Common myeloid progenitor, CD34-positive (primary cell): ENCODE measurements around the gene SYVN1.

Experiments used
- CTCF ChIA-PET: fragments of 350-600 bp; sonication (Branson Sonifier 250); formaldehyde crosslinking; loops from one replicate; lab custom pipeline; 2021; ENCODE audit warnings: antibody characterized with exemption; lab: Charles Lee
- POLR2A ChIA-PET: fragments of 350-600 bp; sonication (Branson Sonifier 250); formaldehyde crosslinking; loops from one replicate; lab custom pipeline; 2021; ENCODE audit warnings: antibody characterized with exemption; lab: Charles Lee
- DNase-seq, 3 donors: peaks; one replicate each; pipeline versions ENCODE4 v3.0.0 to v3.0.0-alpha.2; 2013
- H3K27ac ChIP-seq, 2 experiments: 1 replicate in 1 of 2; 2 replicates in 1 of 2; pipeline ENCODE4 v1.7.0; 2013; ENCODE audit warnings: inconsistent platforms in 2 of 2, low read length in 2 of 2, mild to moderate bottlenecking in 2 of 2, low read depth in 1 of 2, moderate library complexity in 1 of 2; ENCODE audit not compliant: severe bottlenecking in 2 of 2, insufficient read depth in 1 of 2, poor library complexity in 1 of 2
- H3K27me3 ChIP-seq, 5 experiments: replicated peaks in 2 of 5; 1 replicate in 3 of 5; 2 replicates in 2 of 5; pipeline versions ENCODE4 v1.6.1 to v1.7.0; 2013; ENCODE audit warnings: low read length in 4 of 5, mild to moderate bottlenecking in 2 of 5, moderate library complexity in 2 of 5, inconsistent platforms in 1 of 5; ENCODE audit not compliant: insufficient read depth in 5 of 5, control insufficient read depth in 4 of 5
- H3K36me3 ChIP-seq, 4 experiments: 1 replicate in 2 of 4; 2 replicates in 2 of 4; pipeline versions ENCODE4 v1.6.1 to v1.7.0; 2013; ENCODE audit warnings: low read length in 3 of 4, control low read depth in 1 of 4, mild to moderate bottlenecking in 1 of 4; ENCODE audit not compliant: control insufficient read depth in 4 of 4, insufficient read depth in 4 of 4
- H3K4me1 ChIP-seq, 4 experiments: 1 replicate in 3 of 4; 2 replicates in 1 of 4; pipeline versions ENCODE4 v1.6.1 to v1.7.1; 2013; ENCODE audit warnings: low read length in 3 of 4, mild to moderate bottlenecking in 3 of 4, control low read depth in 1 of 4, inconsistent platforms in 1 of 4, moderate library complexity in 1 of 4; ENCODE audit not compliant: control insufficient read depth in 4 of 4, insufficient read depth in 4 of 4; ENCODE audit errors: control extremely low read depth in 1 of 4
- H3K4me3 ChIP-seq, 7 experiments: 1 replicate in 4 of 7; 2 replicates in 3 of 7; pipeline versions ENCODE4 v1.5.1 to v1.7.0; 2013; ENCODE audit warnings: mild to moderate bottlenecking in 7 of 7, low read length in 6 of 7, moderate library complexity in 6 of 7, inconsistent platforms in 2 of 7, low read depth in 2 of 7, control low read depth in 1 of 7; ENCODE audit not compliant: insufficient read depth in 4 of 7, control insufficient read depth in 1 of 7; ENCODE audit errors: extremely low read depth in 1 of 7
- H3K9me3 ChIP-seq, 5 experiments: 1 replicate in 4 of 5; 2 replicates in 1 of 5; pipeline versions ENCODE4 v1.6.1 to v1.7.1; 2013; ENCODE audit warnings: low read length in 4 of 5, mild to moderate bottlenecking in 2 of 5, inconsistent platforms in 1 of 5, low read depth in 1 of 5, moderate library complexity in 1 of 5; ENCODE audit not compliant: control insufficient read depth in 4 of 5, insufficient read depth in 2 of 5; ENCODE audit errors: control extremely low read depth in 1 of 5
- WGBS: methylation state at CpG from one replicate; pipeline ENCODE4 v1.1.5; 2013; ENCODE audit not compliant: insufficient coverage; 5-methylcytosine and 5-hydroxymethylcytosine counted together

The SYVN1 gene

GRCh38 chr11:65114538-65115171 lies 19.7 kb downstream of the SYVN1 start:
- no peaks in the 10 kb centered on the region for H3K27me3 ChIP-seq
- peaks cover 0 to 57% (median 43%) of the 10 kb centered on the region in 4 experiments for H3K4me1 ChIP-seq
- no peak overlapping the region for H3K27ac ChIP-seq
- 97% methylated on average over 11 of the region's 11 CpGs for WGBS
- ChIA-PET CTCF (interaction anchor here (1.1 to 1.8 kb wide), 5 partner anchors 12 to 181 kb away, joined by 3 to 4 read pairs (median 3); no protein-coding TSS in a partner anchor), POLR2A (no interaction called here)
- H3K4me3 ChIP-seq = no peak overlapping the region
- H3K9me3 ChIP-seq = no peaks in the 10 kb centered on the region
- H3K36me3 ChIP-seq = peaks cover 0 to 49% (median 18%) of the 10 kb centered on the region in 4 experiments
- DNase-seq = no peak

GRCh38 chr11:65113839-65114238 lies 20.5 kb downstream of the SYVN1 start:
- Histone ChIP-seq H3K27me3 (no peaks in the 10 kb centered on the region), H3K27ac (peak overlapping the region in 1 of 2 experiments; percentile 39), H3K4me3 (peak overlapping the region in 1 of 7 experiments; percentile 74), H3K4me1 (peaks cover 0 to 57% (median 43%) of the 10 kb centered on the region in 4 experiments), H3K36me3 (peaks cover 0 to 50% (median 20%) of the 10 kb centered on the region in 4 experiments), H3K9me3 (no peaks in the 10 kb centered on the region)
- POLR2A ChIA-PET = interaction anchor here (2.8 kb wide), 1 partner anchor 21 kb away, joined by 7 read pairs; the partner anchor contains the start of gene SYVN1
- CTCF ChIA-PET = interaction anchor here (0.9 to 4.9 kb wide), 10 partner anchors 11 to 181 kb away, joined by 3 to 56 read pairs (median 4); partner anchors contain the start of genes CAPN1 and VPS51
- 85% methylated on average over 6 of the region's 6 CpGs for WGBS
- no peak for DNase-seq

- H3K4me3 ChIP-seq = peak overlapping the region in 5 of 7 experiments; percentile 67 to 80 (median 74)
- H3K27ac ChIP-seq = peak overlapping the region in 1 of 2 experiments; percentile 61
- peaks cover 0 to 50% (median 22%) of the 10 kb centered on the region in 4 experiments for H3K36me3 ChIP-seq
- peak in 1 of 3 donors; percentile 28 for DNase-seq
- POLR2A ChIA-PET = interaction anchor here (1.0 to 2.8 kb wide), 2 partner anchors 22 to 67 kb away, joined by 3 to 7 read pairs; partner anchors contain the start of gene SYVN1
- no peaks in the 10 kb centered on the region for H3K27me3 ChIP-seq
- peaks cover 0 to 57% (median 43%) of the 10 kb centered on the region in 4 experiments for H3K4me1 ChIP-seq
- CTCF ChIA-PET = interaction anchor here (0.5 to 4.9 kb wide), 12 partner anchors 8 to 73 kb away, joined by 3 to 56 read pairs (median 4); partner anchors contain the start of genes CAPN1 and VPS51
- 27% methylated on average over 6 of the region's 14 CpGs for WGBS
- H3K9me3 ChIP-seq = no peaks in the 10 kb centered on the region
These were observed 21.0 kb downstream of the SYVN1 start for GRCh38 chr11:65113361-65113756.

- H3K36me3 ChIP-seq = peaks cover 0 to 51% (median 24%) of the 10 kb centered on the region in 4 experiments
- peak overlapping the region in 1 of 2 experiments; percentile 61 for H3K27ac ChIP-seq
- H3K9me3 ChIP-seq = no peaks in the 10 kb centered on the region
- H3K4me3 ChIP-seq = peak overlapping the region; percentile 52 to 80 (median 74)
- ChIA-PET POLR2A (interaction anchor here (1.0 to 2.8 kb wide), 4 partner anchors 17 to 97 kb away, joined by 3 to 7 read pairs (median 4); partner anchors contain the start of genes SYVN1 and VPS51), CTCF (interaction anchor here (0.5 to 4.9 kb wide), 17 partner anchors 8 to 99 kb away, joined by 3 to 56 read pairs (median 4); partner anchors contain the start of genes ARL2, CAPN1, FAU and MRPL49)
- 0% methylated on average over 44 of the region's 57 CpGs for WGBS
- H3K4me1 ChIP-seq = peaks cover 0 to 57% (median 43%) of the 10 kb centered on the region in 4 experiments
- peak; percentile 61 to 81 (median 76) for DNase-seq
- H3K27me3 ChIP-seq = no peaks in the 10 kb centered on the region
These were observed 21.6 kb downstream of the SYVN1 start for GRCh38 chr11:65112546-65113360.

GRCh38 chr11:65111744-65112545 lies 22.4 kb downstream of the SYVN1 start, which contains the start of gene TM7SF2:
TSS of gene TM7SF2 (plus strand) at chr11:65111872. CDS start at chr11:65112016, 144 bp downstream.
- no peaks in the 10 kb centered on the region for H3K9me3 ChIP-seq
- H3K36me3 ChIP-seq = peaks cover 0 to 60% (median 29%) of the 10 kb centered on the region in 4 experiments
- POLR2A ChIA-PET = interaction anchor here (0.7 to 2.8 kb wide), 6 partner anchors 16 to 96 kb away, joined by 3 to 7 read pairs (median 3); partner anchors contain the start of genes SYVN1 and VPS51
- peaks cover 0 to 51% (median 40%) of the 10 kb centered on the region in 4 experiments for H3K4me1 ChIP-seq
- DNase-seq = peak; percentile 91 to 95 (median 94)
- peak within 1 kb of the TSS in 1 of 2 experiments; percentile 61 for H3K27ac ChIP-seq
- peak within 1 kb of the TSS; percentile 52 to 80 (median 74) for H3K4me3 ChIP-seq
- CTCF ChIA-PET = interaction anchor here (0.7 to 4.9 kb wide), 22 partner anchors 8 to 203 kb away, joined by 3 to 56 read pairs (median 4); partner anchors contain the start of genes ARL2, CAPN1, CDC42EP2 and FAU
- no peaks in the 10 kb centered on the region for H3K27me3 ChIP-seq
- under 1% methylated on average over 52 of the region's 64 CpGs for WGBS
